Mammary epithelial cell (primary cell): ENCODE results near the gene RAPGEF4.

Experiments
- CTCF ChIP-seq, 2 donors: IDR thresholded peaks in 1 of 2; conservative IDR thresholded peaks in 1 of 2; 2 replicates each; pipeline ENCODE4 v1.5.1; 2011 to 2012; ENCODE audit warnings: inconsistent platforms in 2 of 2, low read length in 2 of 2, mild to moderate bottlenecking in 2 of 2, control low read depth in 1 of 2, low read depth in 1 of 2; ENCODE audit not compliant: insufficient read depth in 1 of 2; ENCODE audit errors: extremely low read depth in 1 of 2
- EZH2 ChIP-seq: IDR thresholded peaks from 2 replicates; pipeline ENCODE4 v1.6.1; 2012; ENCODE audit warnings: low read length, inconsistent platforms, borderline replicate concordance

GRCh38 chr2:173087793-173088496 lies 352.3 kb downstream of the RAPGEF4 start:
- no peak for TF ChIP-seq CTCF (conservative IDR thresholded peaks at IDR 0.05 in 1 of 2, IDR thresholded peaks at IDR 0.05 in 1 of 2; ENCODE audit: extremely low read depth in 1 of 2, insufficient read depth in 1 of 2, low read depth in 1 of 2, low read length in 2 of 2)
- TF ChIP-seq EZH2: no peak
